ENCODE data around the gene BATF2. TPM values are rescaled to one million over a fixed set of nuclear protein-coding genes. Genes with fewer than 3 reads are reported as not detected.

BATF2 gene
- total and polyA plus RNA-seq, 9 of the 15 experiments (the other 6 are each of a cell fraction or from before 2014, with no cell fraction given) = 1.7 to 8.9 (median 6.4) TPM

- peak in 1 of 3 experiments; percentile 83; a peak in 2 of 6 replicates for TF ChIP-seq ZBTB11 (CRISPR knock-in tag; IDR thresholded peaks at IDR 0.05)
- peak; percentile 8 for TF ChIP-seq PHF20 (IDR thresholded peaks at IDR 0.05; ENCODE audit: partially characterized antibody)
- peak; percentile 58 for TF ChIP-seq GABPA (tag; conservative IDR thresholded peaks at IDR 0.05; ENCODE audit: low read depth)
- peak; percentile 73 for TF ChIP-seq NFIC (IDR thresholded peaks at IDR 0.05)
- TF ChIP-seq E2F1 (CRISPR knock-in tag; IDR thresholded peaks at IDR 0.05) = peak; percentile 38
- TF ChIP-seq, protein P1, sequence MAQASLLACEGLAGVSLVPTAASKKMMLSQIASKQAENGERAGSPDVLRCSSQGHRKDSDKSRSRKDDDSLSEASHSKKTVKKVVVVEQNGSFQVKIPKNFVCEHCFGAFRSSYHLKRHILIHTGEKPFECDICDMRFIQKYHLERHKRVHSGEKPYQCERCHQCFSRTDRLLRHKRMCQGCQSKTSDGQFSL (CRISPR knock-in tag; IDR thresholded peaks at IDR 0.05) = peak; percentile 12; the same call in 1 of the 2 replicates
- TF ChIP-seq, protein P1 (tag; IDR thresholded peaks at IDR 0.05) = no peak
- TF ChIP-seq MLX (CRISPR knock-in tag; conservative IDR thresholded peaks at IDR 0.05) = 0 out of 4 replicates have a peak, but pooled peaks of 1 of the 2 experiments have one; percentile 56
- TF ChIP-seq ZNF12 (CRISPR knock-in tag; IDR thresholded peaks at IDR 0.05) = no peak
- TF ChIP-seq ZNF583 (CRISPR knock-in tag; IDR thresholded peaks at IDR 0.05) = no peak
- TF ChIP-seq, protein P2, sequence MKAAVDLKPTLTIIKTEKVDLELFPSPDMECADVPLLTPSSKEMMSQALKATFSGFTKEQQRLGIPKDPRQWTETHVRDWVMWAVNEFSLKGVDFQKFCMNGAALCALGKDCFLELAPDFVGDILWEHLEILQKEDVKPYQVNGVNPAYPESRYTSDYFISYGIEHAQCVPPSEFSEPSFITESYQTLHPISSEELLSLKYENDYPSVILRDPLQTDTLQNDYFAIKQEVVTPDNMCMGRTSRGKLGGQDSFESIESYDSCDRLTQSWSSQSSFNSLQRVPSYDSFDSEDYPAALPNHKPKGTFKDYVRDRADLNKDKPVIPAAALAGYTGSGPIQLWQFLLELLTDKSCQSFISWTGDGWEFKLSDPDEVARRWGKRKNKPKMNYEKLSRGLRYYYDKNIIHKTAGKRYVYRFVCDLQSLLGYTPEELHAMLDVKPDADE (conservative IDR thresholded peaks at IDR 0.05; ENCODE audit: control insufficient read depth, low read depth, low read length) = 0 out of 2 replicates have a peak, but pooled peaks have one; percentile 17
- TF ChIP-seq ZFX (CRISPR knock-in tag; IDR thresholded peaks at IDR 0.05) = peak; percentile 98
- TF ChIP-seq, protein P3, sequence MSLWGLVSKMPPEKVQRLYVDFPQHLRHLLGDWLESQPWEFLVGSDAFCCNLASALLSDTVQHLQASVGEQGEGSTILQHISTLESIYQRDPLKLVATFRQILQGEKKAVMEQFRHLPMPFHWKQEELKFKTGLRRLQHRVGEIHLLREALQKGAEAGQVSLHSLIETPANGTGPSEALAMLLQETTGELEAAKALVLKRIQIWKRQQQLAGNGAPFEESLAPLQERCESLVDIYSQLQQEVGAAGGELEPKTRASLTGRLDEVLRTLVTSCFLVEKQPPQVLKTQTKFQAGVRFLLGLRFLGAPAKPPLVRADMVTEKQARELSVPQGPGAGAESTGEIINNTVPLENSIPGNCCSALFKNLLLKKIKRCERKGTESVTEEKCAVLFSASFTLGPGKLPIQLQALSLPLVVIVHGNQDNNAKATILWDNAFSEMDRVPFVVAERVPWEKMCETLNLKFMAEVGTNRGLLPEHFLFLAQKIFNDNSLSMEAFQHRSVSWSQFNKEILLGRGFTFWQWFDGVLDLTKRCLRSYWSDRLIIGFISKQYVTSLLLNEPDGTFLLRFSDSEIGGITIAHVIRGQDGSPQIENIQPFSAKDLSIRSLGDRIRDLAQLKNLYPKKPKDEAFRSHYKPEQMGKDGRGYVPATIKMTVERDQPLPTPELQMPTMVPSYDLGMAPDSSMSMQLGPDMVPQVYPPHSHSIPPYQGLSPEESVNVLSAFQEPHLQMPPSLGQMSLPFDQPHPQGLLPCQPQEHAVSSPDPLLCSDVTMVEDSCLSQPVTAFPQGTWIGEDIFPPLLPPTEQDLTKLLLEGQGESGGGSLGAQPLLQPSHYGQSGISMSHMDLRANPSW (CRISPR knock-in tag; IDR thresholded peaks at IDR 0.05) = peak; percentile 62; the same call in 1 of the 2 replicates
- TF ChIP-seq ZNF232 (CRISPR knock-in tag; IDR thresholded peaks at IDR 0.05) = 0 out of 2 replicates have a peak, but pooled peaks have one; percentile 58
Measured at GRCh38 chr11:65027213-65028067, 30.7 kb upstream of the BATF2 start, which contains the start of gene SNX15 (continued).
